Hepatic stellate cell (primary cell): ENCODE results near the gene FBXO36.

Experiments
- DNase-seq: peaks from one replicate; pipeline ENCODE4 v3.0.0; 2011; ENCODE audit warnings: low spot score

FBXO36 gene

DNA sequence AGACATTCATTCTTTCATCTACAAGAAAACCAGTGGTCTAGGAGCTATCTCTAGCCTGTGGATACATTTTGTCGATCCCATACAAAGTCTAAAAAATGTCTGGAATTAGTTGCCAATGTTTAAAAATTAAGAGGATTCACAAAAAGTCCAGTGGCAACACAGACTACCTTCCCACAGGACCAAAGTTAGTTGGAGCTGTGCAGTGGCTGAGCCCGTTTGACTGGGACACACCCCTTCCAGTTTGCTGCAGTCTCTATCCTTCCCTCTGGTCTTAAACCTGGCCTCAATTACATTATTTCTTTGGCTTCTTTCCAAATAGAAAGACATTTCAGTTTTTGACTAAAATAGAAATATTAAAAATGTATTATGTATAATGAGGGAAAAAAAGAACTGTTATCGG is 127.8 kb downstream of the FBXO36 start:
- no peak for DNase-seq

DNA sequence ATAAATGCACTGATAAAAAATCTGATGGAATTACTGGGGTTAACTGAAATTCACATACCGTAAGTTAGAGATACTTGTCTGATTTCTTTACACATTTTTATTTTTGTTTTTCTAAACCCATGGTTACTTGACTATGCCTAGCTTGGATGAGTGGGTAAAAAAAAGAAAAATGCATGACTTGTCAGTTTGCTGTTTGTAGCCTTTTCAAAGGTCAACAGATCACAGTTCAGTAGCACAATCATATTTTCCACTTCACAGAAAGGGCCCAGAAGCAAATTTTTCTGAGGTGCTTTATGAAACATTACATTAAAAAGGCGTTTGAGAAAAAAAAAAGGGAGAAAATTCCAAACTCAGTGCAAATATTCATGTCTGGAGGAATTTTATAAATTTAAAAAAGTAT is 130.0 kb downstream of the FBXO36 start:
- DNase-seq = no peak

GRCh38 chr2:230053753-230054478 is 131.6 kb downstream of the FBXO36 start:
- DNase-seq = peak; percentile 18

- DNase-seq = no peak
These were observed 138.5 kb downstream of the FBXO36 start for GRCh38 chr2:230060672-230061293.
